Mucosa of stomach (tissue), 1 donor: ENCODE data around the gene GRN.

ENCODE experiments used
- H3K27me3 ChIP-seq: one replicate; pipeline ENCODE4 v1.7.0; 2013; ENCODE audit warnings: mild to moderate bottlenecking, low read length; ENCODE audit not compliant: control insufficient read depth, insufficient read depth
- H3K36me3 ChIP-seq: one replicate; pipeline ENCODE4 v1.7.0; 2013; ENCODE audit warnings: low read length; ENCODE audit not compliant: control insufficient read depth, insufficient read depth
- H3K4me1 ChIP-seq: one replicate; pipeline ENCODE4 v1.7.0; 2013; ENCODE audit warnings: mild to moderate bottlenecking, low read length; ENCODE audit not compliant: control insufficient read depth, insufficient read depth
- H3K4me3 ChIP-seq: one replicate; pipeline ENCODE4 v1.7.0; 2013; ENCODE audit warnings: low read length
- H3K9ac ChIP-seq: one replicate; pipeline ENCODE4 v1.7.0; 2013; ENCODE audit warnings: mild to moderate bottlenecking, low read length, moderate library complexity
- H3K9me3 ChIP-seq: one replicate; pipeline ENCODE4 v1.7.0; 2013; ENCODE audit warnings: mild to moderate bottlenecking, low read length, moderate library complexity; ENCODE audit not compliant: control insufficient read depth
- donor health status: Pancreatic carcinoma.

GRN gene

DNA sequence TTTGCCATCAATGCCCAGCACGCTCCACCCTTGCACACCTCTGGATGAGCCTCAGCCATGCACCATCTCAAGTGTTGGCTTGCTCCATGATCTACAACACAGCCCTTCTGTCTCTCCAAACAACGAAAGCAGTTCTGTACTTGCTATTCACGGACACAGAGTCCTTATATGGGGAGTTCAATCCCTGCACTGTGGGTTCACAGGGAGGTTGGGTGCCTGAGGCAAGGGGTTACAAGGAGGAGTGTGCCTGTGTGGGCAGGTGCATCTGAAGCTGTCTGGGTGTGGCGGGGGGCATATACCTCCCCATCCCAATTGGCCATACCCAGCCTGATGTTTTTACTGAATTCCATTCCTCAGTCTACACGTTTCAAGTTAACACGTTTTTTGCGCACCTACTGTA, 31.1 kb upstream of the GRN start:
- Histone ChIP-seq H3K27me3 (peaks cover 60% of the 10 kb centered on the region), H3K9me3 (no peaks in the 10 kb centered on the region), H3K4me3 (no peak overlapping the region), H3K9ac (no peak overlapping the region), H3K4me1 (peaks cover 11% of the 10 kb centered on the region), H3K36me3 (no peaks in the 10 kb centered on the region)

DNA sequence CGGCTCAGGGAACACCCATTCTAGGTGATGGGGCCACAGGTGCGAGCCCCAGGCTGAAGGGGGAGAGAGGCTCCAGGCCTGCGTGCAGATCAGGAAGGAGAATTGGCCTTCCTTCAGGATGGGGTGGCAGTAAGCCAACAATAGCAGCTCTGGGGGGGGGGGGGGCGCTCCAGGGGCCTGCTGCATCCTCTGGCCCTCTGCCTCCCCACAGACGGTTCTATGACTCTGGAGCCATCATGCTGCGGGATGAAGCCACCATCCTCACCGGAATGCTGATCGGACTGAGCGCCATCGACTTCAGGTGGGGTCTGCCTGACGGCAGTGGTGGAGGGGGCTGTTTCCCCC, 30.6 kb upstream of the GRN start:
- Histone ChIP-seq H3K27me3 (peaks cover 55% of the 10 kb centered on the region), H3K4me3 (no peak overlapping the region)

GRCh38 chr17:44314869-44315661, 30.0 kb upstream of the GRN start:
- H3K4me3 ChIP-seq, result no peak overlapping the region
- no peaks in the 10 kb centered on the region for H3K36me3 ChIP-seq
- peaks cover 11% of the 10 kb centered on the region for H3K4me1 ChIP-seq
- H3K27me3 ChIP-seq, result peaks cover 54% of the 10 kb centered on the region
- H3K9ac ChIP-seq, result no peak overlapping the region
- no peaks in the 10 kb centered on the region for H3K9me3 ChIP-seq

More for the DNA sequence above, 30.6 kb upstream of the GRN start:
- H3K4me1 ChIP-seq, result peaks cover 11% of the 10 kb centered on the region
- H3K36me3 ChIP-seq, result no peaks in the 10 kb centered on the region
- no peak overlapping the region for H3K9ac ChIP-seq
- no peaks in the 10 kb centered on the region for H3K9me3 ChIP-seq

- H3K4me3 ChIP-seq, result no peak overlapping the region
- H3K27me3 ChIP-seq, result peaks cover 50% of the 10 kb centered on the region
- H3K36me3 ChIP-seq, result peaks cover 6% of the 10 kb centered on the region
- H3K4me1 ChIP-seq, result peaks cover 11% of the 10 kb centered on the region
- no peaks in the 10 kb centered on the region for H3K9me3 ChIP-seq
- H3K9ac ChIP-seq, result no peak overlapping the region
These were observed 29.1 kb upstream of the GRN start for GRCh38 chr17:44315760-44316731.

- Histone ChIP-seq H3K9me3 (no peaks in the 10 kb centered on the region), H3K27me3 (peaks cover 42% of the 10 kb centered on the region), H3K9ac (no peak overlapping the region), H3K4me1 (peaks cover 11% of the 10 kb centered on the region), H3K36me3 (peaks cover 8% of the 10 kb centered on the region), H3K4me3 (no peak overlapping the region)
These were observed 27.6 kb upstream of the GRN start for GRCh38 chr17:44317545-44317944.

DNA sequence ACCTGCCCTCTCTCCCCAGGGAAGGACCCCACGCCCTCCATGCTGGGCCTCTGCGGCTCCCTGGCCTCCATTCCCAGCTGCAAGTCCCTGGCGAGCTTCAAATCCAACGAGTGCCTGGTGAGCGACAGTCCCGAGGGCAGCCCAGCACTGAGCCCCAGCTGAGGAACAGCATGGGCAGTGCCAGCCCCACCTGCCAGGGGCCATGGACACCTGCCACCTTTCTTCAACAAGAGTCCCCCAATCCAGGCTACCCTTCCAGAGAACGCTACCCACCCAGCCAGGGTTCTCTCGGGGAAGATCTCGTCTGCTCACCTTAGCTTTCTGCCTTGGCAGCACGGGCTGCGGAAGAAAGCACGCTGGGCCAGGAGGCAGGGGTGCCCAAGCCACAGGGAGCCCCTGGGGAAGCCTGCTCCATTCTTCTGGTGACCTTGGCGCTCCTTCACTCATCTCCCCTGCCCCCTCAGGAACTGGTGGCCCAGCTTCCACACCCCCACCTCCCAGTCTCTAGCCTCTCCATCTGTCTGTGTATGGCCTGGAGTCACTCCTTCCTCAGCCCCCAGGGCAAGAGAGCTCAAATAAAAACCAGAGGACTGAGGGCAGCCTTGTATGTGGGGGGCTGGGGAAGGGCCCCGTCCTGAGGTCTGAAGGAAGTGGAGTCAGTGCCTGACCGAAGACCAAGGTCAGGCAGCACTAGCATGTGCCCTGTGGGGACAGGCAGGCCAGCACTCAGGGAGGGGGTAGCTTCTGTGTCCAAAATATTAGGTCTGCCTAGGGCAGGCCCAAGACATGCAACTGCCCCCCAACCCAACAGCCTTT, 26.8 kb upstream of the GRN start:
- Histone ChIP-seq H3K27me3 (peaks cover 40% of the 10 kb centered on the region), H3K4me3 (no peak overlapping the region), H3K9ac (no peak overlapping the region), H3K4me1 (peaks cover 11% of the 10 kb centered on the region), H3K36me3 (peaks cover 8% of the 10 kb centered on the region), H3K9me3 (no peaks in the 10 kb centered on the region)

- Histone ChIP-seq H3K9me3 (no peaks in the 10 kb centered on the region), H3K9ac (no peak overlapping the region), H3K27me3 (peaks cover 25% of the 10 kb centered on the region), H3K4me1 (peaks cover 16% of the 10 kb centered on the region), H3K4me3 (no peak overlapping the region), H3K36me3 (peaks cover 8% of the 10 kb centered on the region)
These were observed 25.0 kb upstream of the GRN start for GRCh38 chr17:44320066-44320465.

DNA sequence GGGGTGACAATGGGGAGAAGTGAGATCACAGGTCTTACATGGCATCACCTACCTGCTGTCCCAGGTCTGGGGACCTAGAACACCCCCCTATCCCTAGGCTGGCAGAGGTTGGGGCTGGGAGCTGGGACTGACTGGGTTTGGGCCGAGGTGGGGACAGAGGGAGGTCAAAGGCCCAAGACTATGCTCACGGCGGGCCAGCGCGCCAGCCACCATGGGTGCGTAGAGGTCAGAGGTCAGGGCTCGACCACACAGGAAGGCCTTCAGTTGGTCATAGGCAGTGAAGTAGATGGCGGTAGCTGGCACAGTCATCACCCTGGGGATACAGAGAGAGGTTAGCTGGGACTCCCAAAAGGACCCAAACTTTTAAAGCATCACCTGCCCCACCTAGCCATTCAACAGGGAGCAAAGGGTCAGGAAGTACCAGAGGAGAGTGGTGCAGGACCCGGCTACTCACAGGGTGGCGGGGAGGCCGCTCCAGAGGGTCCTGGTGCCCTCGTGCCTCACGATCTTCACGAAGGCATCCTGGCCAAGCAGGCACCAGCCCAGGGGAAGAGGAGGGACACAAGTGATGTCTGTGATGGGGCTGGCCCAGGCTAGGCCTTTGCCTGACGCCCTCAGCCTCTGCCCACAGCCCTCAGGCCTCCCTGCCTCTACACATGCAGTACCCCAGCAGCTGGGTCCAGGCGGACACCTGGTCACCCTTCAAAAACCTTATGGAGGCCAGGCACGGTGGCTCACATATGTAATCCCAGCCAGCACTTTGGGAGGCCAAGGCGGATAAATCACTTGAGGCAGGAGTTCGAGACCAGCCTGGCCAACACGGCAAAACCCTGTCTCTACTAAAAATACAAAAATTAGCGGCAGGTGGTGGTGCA, 23.6 kb upstream of the GRN start:
- no peak overlapping the region for H3K9ac ChIP-seq
- H3K4me3 ChIP-seq, result no peak overlapping the region
- peaks cover 8% of the 10 kb centered on the region for H3K36me3 ChIP-seq
- peaks cover 14% of the 10 kb centered on the region for H3K27me3 ChIP-seq
- peaks cover 10% of the 10 kb centered on the region for H3K4me1 ChIP-seq
- H3K9me3 ChIP-seq, result no peaks in the 10 kb centered on the region

DNA sequence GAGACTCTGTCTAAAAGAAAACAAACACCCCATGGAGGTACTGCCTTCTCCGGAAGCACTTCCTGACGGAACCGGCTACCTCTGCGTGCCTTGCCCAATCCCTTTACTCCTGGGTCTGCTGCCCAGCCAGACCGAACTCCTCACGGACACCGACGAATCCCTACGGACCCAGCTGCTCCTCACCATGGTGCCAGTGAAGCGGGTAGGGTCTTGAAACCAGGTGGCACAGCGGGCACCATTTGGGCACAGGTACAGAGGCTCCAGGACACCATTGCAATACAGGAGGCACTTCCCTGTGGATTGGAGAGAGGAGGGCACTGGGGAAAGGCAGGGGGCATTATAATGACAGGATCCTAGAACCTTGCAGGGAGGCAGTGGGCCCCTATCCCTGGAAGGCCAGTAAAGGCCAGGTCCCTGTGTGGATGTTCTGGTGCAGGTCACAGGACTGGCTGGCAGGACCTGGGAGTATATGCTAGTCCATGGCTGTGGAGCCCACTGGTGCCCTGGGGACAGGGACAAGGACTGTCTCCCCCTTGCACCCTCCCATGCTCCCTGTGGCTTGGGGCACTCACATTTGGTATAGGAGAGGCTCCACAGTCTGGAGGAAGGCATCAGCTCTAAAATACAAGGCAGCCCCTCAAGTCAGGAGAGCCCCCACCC, 22.7 kb upstream of the GRN start:
- H3K9me3 ChIP-seq, result no peaks in the 10 kb centered on the region
- H3K4me3 ChIP-seq, result no peak overlapping the region
- H3K27me3 ChIP-seq, result peaks cover 5% of the 10 kb centered on the region
- H3K9ac ChIP-seq, result no peak overlapping the region
- peaks cover 12% of the 10 kb centered on the region for H3K4me1 ChIP-seq
- H3K36me3 ChIP-seq, result peaks cover 8% of the 10 kb centered on the region

DNA sequence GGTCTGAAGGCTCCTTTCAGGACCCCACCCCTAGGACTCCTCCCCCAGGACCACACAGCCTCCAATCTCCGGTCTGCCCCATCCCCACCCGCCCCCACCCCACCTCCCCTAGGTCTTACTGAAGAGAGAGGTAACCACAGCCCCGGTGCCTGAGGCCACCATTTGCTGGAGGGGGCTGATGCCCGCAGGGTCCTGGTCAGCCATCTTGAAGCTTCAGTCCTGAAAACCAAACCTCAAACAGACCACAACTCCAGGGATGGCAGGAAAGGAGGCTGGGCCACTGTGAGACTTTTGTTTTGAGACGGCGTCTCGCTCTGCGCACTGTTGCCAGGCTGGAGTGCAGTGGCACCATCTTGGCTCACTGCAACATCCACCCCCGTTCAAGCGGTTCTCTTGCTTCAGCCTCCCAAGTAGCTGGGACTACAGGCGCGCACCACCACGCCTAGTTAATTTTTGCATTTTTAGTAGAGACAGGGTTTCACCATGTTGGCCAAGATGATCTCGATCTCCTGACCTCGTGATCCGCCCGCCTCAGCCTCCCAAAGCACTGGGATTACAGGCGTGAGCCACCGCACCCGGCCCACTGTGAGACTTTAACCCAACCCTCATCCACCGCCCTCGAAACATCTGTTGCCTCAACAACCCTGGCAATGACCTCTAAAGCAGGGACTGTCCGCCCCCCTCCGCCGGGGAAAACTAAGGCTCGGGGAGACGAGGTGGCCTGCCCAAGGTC, 21.6 kb upstream of the GRN start:
- Histone ChIP-seq H3K9me3 (no peaks in the 10 kb centered on the region), H3K27me3 (no peaks in the 10 kb centered on the region), H3K36me3 (peaks cover 8% of the 10 kb centered on the region), H3K4me3 (peak overlapping the region; percentile 84), H3K4me1 (peaks cover 12% of the 10 kb centered on the region), H3K9ac (peak overlapping the region; percentile 74)
